Neural progenitor cell (in vitro differentiated cells): ENCODE results near the gene FBRS.

Experiments
- CTCF ChIP-seq: fragments of 200-600 bp; sonication (generic); IDR thresholded peaks from 2 replicates; pipeline ENCODE4 v1.5.1; 2017; ENCODE audit warnings: antibody characterized with exemption, mild to moderate bottlenecking
- EZH2 ChIP-seq: fragments of 200-600 bp; sonication (generic); IDR thresholded peaks from 2 replicates; pipeline ENCODE4 v1.6.1; 2017; ENCODE audit warnings: antibody characterized with exemption, mild to moderate bottlenecking, moderate library complexity
- EZH2phosphoT487 ChIP-seq: fragments of 200-600 bp; sonication (generic); IDR thresholded peaks from 2 replicates; pipeline ENCODE4 v1.6.1; 2017; ENCODE audit warnings: antibody characterized with exemption

- TF ChIP-seq CTCF (no peak), EZH2 (no peak), EZH2phosphoT487 (no peak)
These were observed 11.0 kb downstream of the FBRS start for GRCh38 chr16:30669026-30669902.
